IMR-90 (cell line): ENCODE measurements around the gene EFNB2. TPM values are rescaled to one million over a fixed set of nuclear protein-coding genes. Genes with fewer than 3 reads are reported as not detected.

Experiments used
- ATAC-seq: fragments of 200-7000 bp; cut with Tn5 transposase; 2 replicates; pipeline ENCODE4 v1.9.1; 2020; ENCODE audit warnings: low read depth, mild to moderate bottlenecking, moderate library complexity
- BruUV-seq: library from RNA; stranded (reverse); fragments of 400-500 nt; replicated peaks from 2 replicates; lab custom pipeline; 2021; lab: Mats Ljungman, UMichigan
- CTCF ChIA-PET: fragments of 300-600 bp; formaldehyde crosslinking; extraction: SDS; loops from one replicate; lab custom pipeline; 2021; ENCODE audit warnings: antibody characterized with exemption; lab: Yijun Ruan, JAX
- POLR2A ChIA-PET: fragments of 300-600 bp; sonication (Branson Sonifier 250); formaldehyde crosslinking; loops from one replicate; lab custom pipeline; 2022; ENCODE audit warnings: antibody characterized with exemption; ENCODE audit not compliant: unreplicated experiment; lab: Charles Lee
- DNase-seq: peaks from one replicate; pipeline ENCODE4 v3.0.0; 2013
- H2AFZ ChIP-seq: replicated peaks from 2 replicates; pipeline ENCODE3; 2013; ENCODE audit warnings: low read length, mild to moderate bottlenecking; ENCODE audit not compliant: poor library complexity
- H2AK5ac ChIP-seq: 2 replicates; pipeline ENCODE4 v1.6.1; 2013; ENCODE audit warnings: low read depth, low read length, inconsistent platforms
- H2AK9ac ChIP-seq: replicated peaks from 2 replicates; pipeline ENCODE3; 2013; ENCODE audit warnings: mild to moderate bottlenecking, low read depth, low read length, moderate library complexity; ENCODE audit not compliant: poor library complexity
- H2BK120ac ChIP-seq: 2 replicates; pipeline ENCODE4 v1.6.1; 2013; ENCODE audit warnings: low read depth, low read length, inconsistent platforms
- H2BK15ac ChIP-seq: 3 replicates; pipeline ENCODE4 v1.6.1; 2013; ENCODE audit warnings: low read depth, low read length, inconsistent platforms
- H2BK20ac ChIP-seq: 2 replicates; pipeline ENCODE4 v1.6.1; 2013; ENCODE audit warnings: low read depth, mild to moderate bottlenecking, inconsistent platforms, low read length, moderate library complexity
- H2BK5ac ChIP-seq: 2 replicates; pipeline ENCODE4 v1.6.1; 2013; ENCODE audit warnings: mild to moderate bottlenecking, low read depth, low read length, inconsistent platforms; ENCODE audit not compliant: poor library complexity, severe bottlenecking
- H3K14ac ChIP-seq: replicated peaks from 2 replicates; pipeline ENCODE4 v1.6.1; 2013; ENCODE audit warnings: low read depth, low read length, inconsistent platforms
- H3K18ac ChIP-seq: 2 replicates; pipeline ENCODE4 v1.6.1; 2013; ENCODE audit warnings: low read depth, low read length, control low read depth
- H3K23ac ChIP-seq: 2 replicates; pipeline ENCODE4 v1.6.1; 2013; ENCODE audit warnings: low read depth, low read length, inconsistent platforms
- H3K27ac ChIP-seq: 2 replicates; pipeline ENCODE4 v1.5.1; 2013; ENCODE audit warnings: mild to moderate bottlenecking, control low read depth, low read length; ENCODE audit not compliant: insufficient read depth
- H3K27me3 ChIP-seq: 2 replicates; pipeline ENCODE4 v1.6.1; 2013; ENCODE audit warnings: low read length; ENCODE audit not compliant: control insufficient read depth, insufficient read depth
- H3K36me3 ChIP-seq: 2 replicates; pipeline ENCODE4 v1.6.1; 2013; ENCODE audit warnings: low read length, mixed read lengths; ENCODE audit not compliant: control insufficient read depth, insufficient read depth
- H3K4ac ChIP-seq: 2 replicates; pipeline ENCODE4 v1.6.1; 2013; ENCODE audit warnings: low read depth, low read length, inconsistent platforms
- H3K4me1 ChIP-seq: 2 replicates; pipeline ENCODE4 v1.6.1; 2013; ENCODE audit warnings: low read length, mixed read lengths; ENCODE audit not compliant: control insufficient read depth, insufficient read depth
- H3K4me2 ChIP-seq: 2 replicates; pipeline ENCODE4 v1.6.1; 2013; ENCODE audit warnings: low read depth, mild to moderate bottlenecking, control low read depth, low read length, moderate library complexity
- H3K4me3 ChIP-seq: 2 replicates; pipeline ENCODE4 v1.5.1; 2013; ENCODE audit warnings: low read depth, mild to moderate bottlenecking, control low read depth, low read length, moderate library complexity; ENCODE audit not compliant: insufficient read depth
- H3K56ac ChIP-seq: 2 replicates; pipeline ENCODE4 v1.6.1; 2013; ENCODE audit warnings: low read length, inconsistent platforms; ENCODE audit not compliant: insufficient read depth; ENCODE audit errors: extremely low read depth
- H3K79me1 ChIP-seq, 2 experiments: 2 replicates each; pipeline ENCODE4 v1.6.1; 2013; ENCODE audit warnings: low read length in 2 of 2, inconsistent platforms in 1 of 2, low read depth in 1 of 2
- H3K9ac ChIP-seq: 2 replicates; pipeline ENCODE4 v1.6.1; 2013; ENCODE audit warnings: low read depth, low read length, control low read depth
- H3K9me1 ChIP-seq: 2 replicates; pipeline ENCODE4 v1.6.1; 2013; ENCODE audit warnings: low read length, inconsistent platforms; ENCODE audit not compliant: insufficient read depth
- H3K9me3 ChIP-seq: 2 replicates; pipeline ENCODE4 v1.6.1; 2013; ENCODE audit warnings: low read length; ENCODE audit not compliant: control insufficient read depth, insufficient read depth
- H4K20me1 ChIP-seq: 2 replicates; pipeline ENCODE4 v1.6.1; 2013; ENCODE audit warnings: low read length, inconsistent platforms; ENCODE audit not compliant: insufficient read depth
- H4K5ac ChIP-seq: 2 replicates; pipeline ENCODE4 v1.6.1; 2013; ENCODE audit warnings: mild to moderate bottlenecking, low read depth, low read length, control low read depth
- H4K8ac ChIP-seq, 2 experiments: 2 replicates each; pipeline ENCODE4 v1.6.1; 2013; ENCODE audit warnings: low read depth in 2 of 2, low read length in 2 of 2, control low read depth in 1 of 2, inconsistent platforms in 1 of 2
- H4K91ac ChIP-seq: 2 replicates; pipeline ENCODE4 v1.6.1; 2013; ENCODE audit warnings: low read depth, low read length, inconsistent platforms; ENCODE audit not compliant: insufficient read depth
- CTCF ChIP-seq: conservative IDR thresholded peaks from 2 replicates; pipeline ENCODE4 v1.5.1; 2012; ENCODE audit warnings: mild to moderate bottlenecking, low read depth, low read length, improper control_type of control experiment
- MAZ ChIP-seq: IDR thresholded peaks from 2 replicates; pipeline ENCODE4 v1.6.1; 2012; ENCODE audit warnings: low read depth, mild to moderate bottlenecking, low read length, improper control_type of control experiment, moderate library complexity, borderline replicate concordance
- MXI1 ChIP-seq: IDR thresholded peaks from 2 replicates; pipeline ENCODE4 v1.6.1; 2012; ENCODE audit warnings: low read depth, mild to moderate bottlenecking, low read length, moderate library complexity, borderline replicate concordance
- NFE2L2 ChIP-seq: fragments of 150-350 bp; IDR thresholded peaks from 2 replicates; pipeline ENCODE4 v1.6.1; 2016; ENCODE audit warnings: low read depth, mild to moderate bottlenecking, low read length
- POLR2A ChIP-seq: IDR thresholded peaks from 2 replicates; pipeline ENCODE4 v1.6.1; 2012; ENCODE audit warnings: mild to moderate bottlenecking, low read depth, low read length
- RAD21 ChIP-seq: IDR thresholded peaks from 2 replicates; pipeline ENCODE4 v1.6.1; 2012; ENCODE audit warnings: low read length, improper control_type of control experiment
- RCOR1 ChIP-seq: IDR thresholded peaks from 2 replicates; pipeline ENCODE4 v1.6.1; 2012; ENCODE audit warnings: mild to moderate bottlenecking, low read length, improper control_type of control experiment; ENCODE audit not compliant: insufficient replicate concordance
- SMC3 ChIP-seq: fragments of 150-350 bp; IDR thresholded peaks from 2 replicates; pipeline ENCODE4 v1.6.1; 2016; ENCODE audit warnings: low read depth, mild to moderate bottlenecking, antibody characterized with exemption, low read length, moderate library complexity
- USF2 ChIP-seq: fragments of 150-350 bp; IDR thresholded peaks from 2 replicates; pipeline ENCODE4 v1.6.1; 2017; ENCODE audit warnings: mild to moderate bottlenecking, antibody characterized with exemption, low read length, low read depth
- WGBS, 2 experiments: methylation state at CpG; one replicate each; pipeline versions ENCODE4 v1.1.5 to v1.1.7; 2013; ENCODE audit warnings: missing lambda C conversion rate in 2 of 2; ENCODE audit not compliant: insufficient read length in 1 of 2; ENCODE audit errors: extremely low coverage in 2 of 2; 5-methylcytosine and 5-hydroxymethylcytosine counted together
- dilution Hi-C: fragments of 300-500 bp; cut with HindIII; formaldehyde crosslinking; loops from one replicate; pipeline ENCODE4 v1.14.3; 2018; ENCODE audit warnings: low sequenced_read_pairs; ENCODE audit not compliant: unreplicated experiment
- in situ Hi-C: fragments of 300-500 bp; cut with MboI; formaldehyde crosslinking; loops from 3 replicates; pipeline ENCODE4 v1.14.3; 2019; ENCODE audit warnings: low sequenced_read_pairs, inconsistent platforms, mixed read lengths
- intact Hi-C: fragments of 100-400 bp; cut with micrococcal nuclease; formaldehyde crosslinking; loops from 2 replicates; pipeline ENCODE4 v1.10.0; 2022
- polyA plus RNA-seq, 3 experiments: library from polyadenylated mRNA; depleted of rRNA; stranded (reverse); fragments of >200 nt; gene quantifications; 2 replicates each; pipeline ENCODE4 v1.2.3, GENCODE V29; 2012; ENCODE audit warnings: low replicate concordance in 1 of 3
- total RNA-seq: library from RNA; depleted of rRNA; stranded (reverse); fragments of >200 nt; gene quantifications from 2 replicates; pipeline ENCODE4 v1.2.3, GENCODE V29; 2012

The EFNB2 gene
- total and polyA plus RNA-seq, 2 of the 4 experiments (the other 2 are of a cell fraction) = 5.4 to 6.0 TPM

- no peak overlapping the region for H4K5ac ChIP-seq
- H2AFZ ChIP-seq = no peak overlapping the region
- no TSS peak for BruUV-seq
- no peak overlapping the region for H4K8ac ChIP-seq
- no peak overlapping the region for H2BK20ac ChIP-seq
- H2BK15ac ChIP-seq = no peak overlapping the region
- no peak overlapping the region for H3K9ac ChIP-seq
- TF ChIP-seq RAD21 (no peak), MXI1 (no peak), SMC3 (no peak), NFE2L2 (no peak), CTCF (no peak), USF2 (no peak), RCOR1 (no peak), MAZ (no peak), POLR2A (no peak)
- no peak overlapping the region for H3K18ac ChIP-seq
- no peaks in the 10 kb centered on the region for H3K9me1 ChIP-seq
- no CpG with 5 or more reads among the region's 5 CpGs for WGBS, 2 experiments
- ATAC-seq (no peak), DNase-seq (no peak)
- in situ Hi-C loops (no loop called here), intact Hi-C loops (no loop called here), dilution Hi-C loops (no loop called here)
- no peaks in the 10 kb centered on the region for H3K9me3 ChIP-seq
- no peaks in the 10 kb centered on the region for H3K27me3 ChIP-seq
- H2AK5ac ChIP-seq = no peak overlapping the region
- ChIA-PET POLR2A (no interaction called here), CTCF (no interaction called here)
- no peak overlapping the region for H3K4ac ChIP-seq
- H3K4me3 ChIP-seq = no peak overlapping the region
- no peak overlapping the region for H3K23ac ChIP-seq
- H3K4me2 ChIP-seq = no peak overlapping the region
- no peak overlapping the region for H2BK5ac ChIP-seq
- no peak overlapping the region for H3K56ac ChIP-seq
- no peaks in the 10 kb centered on the region for H3K4me1 ChIP-seq
- H3K14ac ChIP-seq = no peak overlapping the region
- H3K36me3 ChIP-seq = no peaks in the 10 kb centered on the region
- H3K27ac ChIP-seq = no peak overlapping the region
- no peak overlapping the region for H2BK120ac ChIP-seq
- no peaks in the 10 kb centered on the region for H3K79me1 ChIP-seq
- no peaks in the 10 kb centered on the region for H4K20me1 ChIP-seq
- no peak overlapping the region for H4K91ac ChIP-seq
- H2AK9ac ChIP-seq = no peak overlapping the region
Observed at GRCh38 chr13:106477303-106477702, 58.2 kb downstream of the EFNB2 start.
